NCI-H1436 treated with DMSO at 0.1 percent for 48 hours (cell line): ENCODE measurements around the gene DISP3.

Experiments
- DNase-seq: peaks from one replicate; lab custom pipeline; 2025; lab: John Stamatoyannopoulos, UW

DISP3 gene

DNA sequence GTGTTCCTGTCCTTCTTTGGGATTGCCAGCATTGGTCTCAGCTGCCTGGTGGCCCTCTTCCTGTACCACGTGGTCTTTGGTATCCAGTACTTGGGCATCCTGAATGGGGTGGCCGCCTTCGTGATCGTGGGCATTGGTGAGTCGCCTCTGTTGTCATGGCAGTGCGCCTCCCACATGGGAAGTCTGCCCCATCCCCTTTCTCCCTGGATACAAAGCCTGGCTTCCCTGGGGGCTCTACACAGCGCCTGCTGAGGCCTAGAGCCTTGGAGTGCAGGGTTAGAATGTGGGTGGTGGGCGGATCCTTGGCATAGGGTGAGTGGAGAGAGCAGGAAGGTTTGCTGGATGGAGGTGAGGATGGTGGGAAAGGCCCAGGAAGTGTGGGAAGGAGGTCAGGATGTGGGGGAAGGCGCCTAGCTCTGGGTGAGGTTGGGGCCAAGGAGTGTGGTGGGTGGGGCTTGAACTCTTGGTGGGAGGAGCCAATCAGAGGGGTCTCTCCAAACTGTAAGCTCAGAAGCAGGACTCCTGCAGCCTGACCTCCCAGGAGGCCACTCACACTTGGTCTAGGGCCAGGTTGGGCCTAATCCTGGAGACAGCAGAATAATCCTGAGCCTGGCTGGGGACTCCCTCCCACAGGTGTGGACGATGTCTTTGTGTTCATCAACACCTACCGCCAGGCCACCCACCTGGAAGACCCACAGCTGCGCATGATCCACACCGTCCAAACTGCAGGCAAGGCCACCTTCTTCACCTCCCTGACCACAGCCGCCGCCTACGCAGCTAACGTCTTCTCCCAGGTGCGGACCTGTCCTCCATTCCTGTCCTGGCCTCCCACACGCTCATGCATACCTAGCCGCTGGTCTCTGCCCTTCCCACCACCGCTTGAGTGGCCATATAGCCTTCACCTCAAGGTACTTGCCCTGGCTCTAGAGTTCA is 36.7 kb downstream of the DISP3 start:
- DNase-seq, result no peak

DNA sequence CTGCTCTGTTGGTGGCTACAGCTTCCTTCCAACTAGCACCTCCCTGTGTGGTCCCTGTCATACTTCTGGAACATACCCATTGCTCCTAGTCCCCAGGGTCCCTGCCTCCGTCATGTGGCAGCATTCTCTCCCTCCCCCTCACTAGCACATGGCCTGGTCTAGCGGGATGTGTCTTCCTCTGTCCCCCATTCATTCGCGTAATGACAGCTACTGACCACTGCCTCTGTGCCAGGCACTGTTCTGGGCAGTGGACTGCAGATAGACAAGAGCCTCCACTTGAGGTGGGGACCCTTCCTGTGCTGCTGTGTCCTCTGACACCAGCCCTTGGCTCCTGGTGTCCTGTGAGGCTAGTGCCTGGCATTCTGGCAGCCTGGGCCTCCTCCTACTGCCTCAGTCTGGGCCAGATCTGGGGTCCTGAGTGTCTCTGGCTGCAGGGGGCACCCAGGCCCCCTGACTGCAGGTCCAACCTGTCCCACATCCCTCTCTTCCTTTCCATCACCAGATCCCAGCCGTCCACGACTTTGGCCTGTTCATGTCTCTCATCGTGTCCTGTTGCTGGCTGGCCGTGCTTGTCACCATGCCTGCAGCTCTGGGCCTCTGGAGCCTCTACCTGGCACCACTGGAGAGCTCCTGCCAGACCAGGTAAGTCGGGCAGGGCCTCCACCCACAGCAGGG is 38.1 kb downstream of the DISP3 start:
- no peak for DNase-seq

DNA sequence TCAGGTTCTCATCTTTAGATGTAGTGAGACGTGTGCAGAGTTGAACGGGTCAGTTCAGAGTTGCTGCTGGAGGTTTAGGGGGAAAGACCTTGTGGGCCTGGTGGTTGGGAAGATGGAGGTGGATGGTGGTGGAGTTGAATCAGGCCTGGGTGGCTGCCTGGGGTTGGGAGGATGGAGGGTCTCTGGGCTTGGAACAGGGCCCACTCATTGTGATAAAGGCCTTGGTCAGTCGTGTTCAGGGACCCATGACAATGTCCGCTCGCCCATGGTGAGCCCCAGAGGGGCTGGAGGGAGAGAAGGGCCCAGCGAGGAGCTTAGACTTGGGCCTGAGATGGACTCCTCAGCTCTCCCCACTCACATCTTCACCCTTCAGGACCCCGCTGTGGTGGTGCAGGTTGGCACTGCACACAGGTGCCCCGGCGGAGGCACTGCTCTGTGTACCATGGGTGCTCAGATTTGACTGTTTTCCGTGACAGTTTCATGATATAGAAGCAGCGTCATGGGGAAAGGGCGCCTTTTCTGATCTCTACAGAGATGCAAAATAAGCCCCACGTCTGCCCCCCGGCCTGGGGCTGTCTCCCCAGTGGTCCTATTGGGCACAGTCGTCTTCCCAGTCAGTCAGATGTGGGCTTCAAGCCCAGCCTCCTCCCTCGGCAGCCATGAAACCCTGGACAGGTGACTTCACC is 39.2 kb downstream of the DISP3 start:
- no peak for DNase-seq

DNA sequence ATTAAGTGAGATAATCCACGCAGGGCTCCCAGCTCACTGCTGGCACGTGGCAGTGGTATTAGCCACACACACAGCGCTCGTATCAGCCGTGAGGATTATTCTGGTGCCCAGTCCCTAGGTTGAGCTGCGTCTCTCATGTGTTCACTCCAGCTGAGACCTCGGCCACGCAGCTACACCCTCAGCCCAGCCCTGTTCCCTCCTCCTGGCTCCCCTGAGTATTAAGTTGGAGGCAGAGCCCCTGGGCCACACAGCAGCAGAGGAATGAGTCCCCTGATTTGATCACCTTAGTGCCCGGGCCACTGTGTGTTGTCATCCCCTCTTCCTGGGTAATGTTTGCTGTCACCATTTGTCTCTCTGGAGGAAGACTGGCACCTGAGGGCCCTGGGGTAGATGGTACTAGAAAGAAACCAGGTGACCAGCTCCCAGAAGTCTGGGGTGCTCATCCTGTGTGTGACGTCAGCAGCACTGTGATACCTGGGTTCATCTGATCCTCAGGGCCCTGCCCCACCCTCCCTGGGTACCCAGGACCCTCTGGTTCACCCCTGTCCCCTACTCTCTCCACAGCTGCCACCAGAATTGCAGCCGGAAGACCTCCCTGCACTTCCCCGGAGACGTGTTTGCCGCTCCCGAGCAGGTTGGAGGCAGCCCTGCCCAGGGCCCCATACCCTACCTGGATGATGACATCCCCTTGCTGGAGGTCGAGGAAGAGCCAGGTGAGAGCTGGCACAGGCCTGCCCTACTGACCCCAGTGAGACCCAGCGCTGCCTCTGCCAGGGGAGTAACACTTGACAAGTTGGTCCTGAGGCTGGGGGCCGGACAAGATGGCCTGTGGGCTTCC is 40.1 kb downstream of the DISP3 start:
- DNase-seq, result no peak

DNA sequence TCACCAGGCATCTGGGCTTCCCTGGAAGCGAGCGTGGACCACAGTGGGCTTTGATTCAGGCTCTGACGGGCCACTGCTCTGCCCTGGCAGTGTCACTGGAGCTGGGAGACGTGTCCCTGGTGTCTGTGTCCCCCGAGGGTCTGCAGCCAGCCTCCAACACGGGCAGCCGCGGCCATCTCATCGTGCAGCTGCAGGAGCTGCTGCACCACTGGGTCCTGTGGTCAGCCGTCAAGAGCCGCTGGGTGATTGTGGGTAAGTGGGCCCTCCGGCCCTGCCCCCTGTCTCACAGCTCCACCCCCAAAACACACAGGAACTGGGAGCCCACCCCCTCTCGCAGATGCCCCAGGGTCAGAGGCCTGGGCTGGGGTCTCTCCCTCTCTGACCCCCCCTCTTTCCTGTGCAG is 40.7 kb downstream of the DISP3 start:
- no peak for DNase-seq

DNA sequence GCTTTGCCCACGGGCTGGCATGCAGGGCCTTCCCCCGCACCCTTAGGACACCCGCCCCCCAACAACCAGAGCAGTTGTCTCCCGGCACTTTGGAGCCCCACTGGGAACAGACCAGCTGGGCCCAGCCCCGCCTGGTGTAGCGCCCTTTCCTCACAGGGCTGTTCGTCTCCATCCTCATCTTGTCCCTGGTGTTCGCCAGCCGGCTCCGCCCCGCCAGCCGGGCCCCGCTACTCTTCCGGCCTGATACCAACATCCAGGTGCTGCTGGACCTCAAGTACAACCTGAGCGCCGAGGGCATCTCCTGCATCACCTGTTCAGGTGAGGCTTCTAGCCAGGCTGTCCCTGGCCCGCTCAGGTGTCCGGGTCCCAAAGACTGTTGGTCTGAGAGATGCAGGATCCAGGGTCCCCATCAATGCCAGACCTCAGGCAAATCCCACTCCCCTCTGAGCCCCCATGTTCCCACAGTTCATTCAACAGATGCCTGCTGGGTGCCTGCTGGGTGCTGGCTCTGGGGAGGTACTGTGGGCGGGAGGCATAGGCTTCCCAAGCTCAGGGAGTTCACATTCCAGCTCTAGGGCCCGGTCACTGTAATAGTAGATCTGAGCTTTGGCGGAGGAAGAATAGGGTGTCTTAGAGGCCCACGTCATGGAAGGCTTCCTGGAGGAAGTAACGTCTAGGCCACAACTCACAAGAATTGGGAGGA is 41.7 kb downstream of the DISP3 start:
- no peak for DNase-seq

DNA sequence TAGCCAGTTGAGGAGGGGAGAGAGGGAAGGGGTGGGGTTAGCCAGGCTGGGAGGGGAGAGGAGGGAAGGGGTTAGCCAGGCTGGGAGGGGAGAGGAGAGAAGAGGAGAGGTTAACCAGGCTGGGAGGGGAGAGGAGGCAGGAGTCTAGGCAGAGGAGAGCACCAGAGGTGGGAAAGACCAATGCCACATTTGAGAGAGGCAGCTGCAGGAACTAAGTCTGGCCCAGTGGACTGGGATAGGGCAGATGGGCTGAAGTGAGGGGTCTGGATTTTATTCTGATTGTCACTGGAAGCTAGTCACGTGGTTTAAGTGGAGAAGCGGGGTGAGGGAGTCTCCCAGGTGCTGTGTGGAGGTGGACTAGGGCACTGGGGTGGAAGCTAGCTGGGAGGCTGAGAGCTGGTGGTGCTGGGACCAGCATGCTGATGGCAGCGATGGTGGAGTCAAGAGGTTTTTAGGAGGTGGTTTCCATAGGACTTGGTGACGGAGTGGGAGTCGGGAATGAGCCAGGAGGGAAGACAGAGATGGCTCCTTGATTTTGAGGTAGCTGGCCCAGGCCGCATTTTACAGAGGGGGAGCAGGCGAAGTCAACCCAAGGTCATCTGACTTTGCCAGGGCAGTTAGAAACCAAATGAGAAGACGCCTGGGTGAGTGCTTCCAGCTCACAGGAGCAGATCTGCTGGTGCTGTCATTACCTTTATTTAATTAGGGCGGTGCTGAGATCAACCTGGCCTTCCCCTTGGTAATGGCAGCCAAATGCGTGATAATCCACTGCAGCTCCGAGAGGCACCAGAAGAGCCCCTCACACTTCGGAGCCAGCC is 42.8 kb downstream of the DISP3 start:
- no peak for DNase-seq

DNA sequence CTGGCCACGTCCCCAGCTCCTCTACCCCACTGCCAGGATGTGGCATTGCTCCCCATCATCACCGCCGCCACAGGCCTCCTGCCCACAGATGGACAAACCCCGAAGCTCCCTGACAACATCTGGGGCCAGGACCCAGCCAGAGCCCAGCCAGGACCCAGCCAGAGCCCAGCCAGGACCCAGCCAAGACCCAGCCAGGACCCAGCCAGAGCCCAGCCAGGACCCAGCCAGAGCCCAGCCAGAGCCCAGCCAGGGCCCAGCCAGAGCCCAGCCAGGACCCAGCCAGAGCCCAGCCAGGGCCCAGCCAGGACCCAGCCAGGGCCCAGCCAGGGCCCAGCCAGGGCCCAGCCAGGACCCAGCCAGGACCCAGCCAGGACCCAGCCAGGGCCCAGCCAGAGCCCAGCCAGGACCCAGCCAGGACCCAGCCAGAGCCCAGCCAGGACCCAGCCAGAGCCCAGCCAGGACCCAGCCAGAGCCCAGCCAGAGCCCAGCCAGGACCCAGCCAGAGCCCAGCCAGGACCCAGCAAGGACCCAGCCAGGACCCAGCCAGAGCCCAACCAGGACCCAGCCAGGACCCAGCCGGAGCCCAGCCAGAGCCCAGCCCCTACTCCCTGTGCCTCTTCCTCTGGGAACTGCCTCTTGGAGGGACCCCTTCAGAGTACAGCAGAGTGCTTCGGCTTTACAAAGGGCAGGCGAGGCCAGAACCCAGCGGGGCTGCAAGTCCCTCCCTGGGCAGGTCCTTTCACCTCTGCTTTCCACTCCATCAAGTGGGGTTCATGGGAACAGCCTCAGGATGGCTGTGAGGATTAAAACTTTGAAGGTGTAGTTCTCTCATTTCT is 43.7 kb downstream of the DISP3 start:
- no peak for DNase-seq

DNA sequence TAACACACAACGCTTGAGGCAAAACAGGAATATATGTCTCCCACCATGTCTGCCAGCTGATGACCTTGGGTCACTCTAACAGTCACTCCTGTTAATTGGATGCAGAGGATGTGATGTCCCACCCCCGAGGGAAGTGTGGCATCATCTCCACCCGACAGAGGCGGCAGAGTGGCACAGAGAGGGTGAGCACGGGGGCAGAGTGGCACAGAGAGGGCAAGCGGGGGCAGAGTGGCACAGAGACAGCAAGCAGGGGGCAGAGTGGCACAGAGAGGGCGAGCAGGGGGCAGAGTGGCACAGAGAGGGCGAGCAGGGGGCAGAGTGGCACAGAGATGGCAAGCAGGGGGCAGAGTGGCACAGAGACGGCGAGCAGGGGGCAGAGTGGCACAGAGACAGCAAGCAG is 44.3 kb downstream of the DISP3 start:
- no peak for DNase-seq

DNA sequence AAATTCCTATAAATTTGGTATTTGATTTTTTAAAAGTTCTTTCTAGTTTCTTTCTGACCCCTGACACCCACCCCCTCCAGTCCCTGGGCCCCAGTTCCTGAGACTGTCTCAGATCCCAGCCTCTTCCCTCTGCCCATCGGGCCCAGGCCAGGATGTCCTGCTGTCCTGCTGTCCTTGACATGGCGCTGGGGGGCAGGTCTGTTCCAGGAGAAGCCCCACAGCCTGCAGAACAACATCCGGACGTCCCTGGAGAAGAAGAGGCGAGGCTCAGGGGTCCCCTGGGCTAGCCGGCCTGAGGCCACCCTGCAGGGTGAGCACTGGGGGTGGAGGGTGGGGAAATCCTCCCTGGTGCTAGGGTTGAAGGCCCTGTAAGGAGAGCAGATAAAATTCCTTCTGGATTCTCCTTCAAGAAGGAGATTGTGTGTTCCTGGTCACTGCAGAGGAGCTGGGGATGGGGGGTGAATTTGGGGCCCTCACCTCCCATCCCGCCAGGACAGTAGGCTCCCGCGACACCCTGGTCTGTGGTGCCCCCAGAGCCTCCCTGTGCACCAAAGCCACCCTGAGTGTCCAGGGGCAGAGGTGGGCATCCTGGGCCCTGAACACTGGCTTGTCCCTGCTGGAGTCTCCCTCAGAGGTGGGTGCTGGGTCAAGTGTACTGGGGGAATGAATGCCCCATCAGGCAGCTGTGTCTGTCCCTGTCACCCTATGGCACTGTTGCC is 45.0 kb downstream of the DISP3 start:
- no peak for DNase-seq

DNA sequence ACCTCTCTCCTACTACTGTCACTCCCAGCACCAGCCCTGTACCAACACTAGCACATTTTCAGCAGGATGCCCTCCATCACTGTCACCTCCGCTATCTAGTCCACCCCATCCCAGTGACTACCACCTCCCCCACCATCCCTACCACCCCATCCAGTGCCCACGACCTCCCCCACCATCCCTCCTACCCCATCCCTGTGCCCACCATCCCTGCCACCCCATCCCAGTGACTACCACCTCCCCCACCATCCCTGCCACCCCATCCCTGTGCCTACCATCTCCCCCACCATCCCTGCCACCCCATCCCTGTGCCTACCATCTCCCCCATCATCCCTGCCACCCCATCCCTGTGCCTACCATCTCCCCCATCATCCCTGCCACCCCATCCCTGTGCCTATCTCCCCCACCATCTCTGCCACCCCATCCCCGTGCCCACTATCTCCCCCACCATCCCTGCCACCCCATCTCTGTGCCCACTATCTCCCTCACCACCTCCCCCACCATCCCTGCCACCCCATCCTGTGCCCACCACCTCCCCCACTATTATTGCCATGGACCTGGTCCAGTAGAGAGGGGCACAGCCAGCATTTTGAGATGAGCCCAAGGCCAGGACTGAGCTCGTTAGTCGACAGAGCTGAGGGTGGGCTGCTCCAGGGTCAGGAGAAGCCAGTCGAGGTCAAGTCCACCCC is 45.7 kb downstream of the DISP3 start:
- DNase-seq, result no peak

DNA sequence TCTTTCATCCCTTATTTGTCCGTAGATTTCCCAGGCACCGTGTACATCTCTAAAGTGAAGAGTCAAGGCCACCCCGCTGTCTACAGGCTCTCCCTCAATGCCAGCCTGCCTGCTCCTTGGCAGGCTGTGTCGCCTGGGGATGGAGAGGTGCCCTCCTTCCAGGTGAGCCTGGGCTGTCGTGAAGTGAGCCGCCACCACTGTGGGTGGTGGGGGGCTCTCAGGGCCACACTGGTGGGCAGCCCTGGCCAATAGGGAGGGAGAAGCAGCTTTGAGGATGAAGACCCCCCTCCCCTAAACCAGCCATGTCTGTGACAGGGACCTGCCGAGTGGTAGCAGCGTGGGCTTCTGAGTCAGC is 46.2 kb downstream of the DISP3 start:
- DNase-seq, result no peak

DNA sequence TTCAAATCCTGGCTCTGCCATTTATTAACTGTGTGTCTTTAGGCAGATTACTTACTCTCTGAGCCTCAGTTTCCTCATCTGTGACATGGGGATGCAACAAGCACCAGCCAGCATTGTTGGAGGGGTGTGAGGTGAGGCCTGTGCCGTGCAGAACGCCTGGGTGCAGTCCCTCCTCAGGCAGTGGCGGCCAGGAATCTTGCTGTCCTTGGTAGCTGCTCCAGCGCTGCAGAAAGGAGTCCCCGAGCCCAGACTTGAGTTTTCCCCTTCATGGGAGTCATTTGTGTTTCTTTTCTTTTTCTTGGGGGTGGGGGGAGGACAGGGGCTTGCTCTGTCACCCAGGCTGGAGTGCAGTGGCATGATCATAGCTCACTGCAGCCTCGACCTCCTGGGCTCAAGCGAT is 46.6 kb downstream of the DISP3 start:
- DNase-seq, result no peak

DNA sequence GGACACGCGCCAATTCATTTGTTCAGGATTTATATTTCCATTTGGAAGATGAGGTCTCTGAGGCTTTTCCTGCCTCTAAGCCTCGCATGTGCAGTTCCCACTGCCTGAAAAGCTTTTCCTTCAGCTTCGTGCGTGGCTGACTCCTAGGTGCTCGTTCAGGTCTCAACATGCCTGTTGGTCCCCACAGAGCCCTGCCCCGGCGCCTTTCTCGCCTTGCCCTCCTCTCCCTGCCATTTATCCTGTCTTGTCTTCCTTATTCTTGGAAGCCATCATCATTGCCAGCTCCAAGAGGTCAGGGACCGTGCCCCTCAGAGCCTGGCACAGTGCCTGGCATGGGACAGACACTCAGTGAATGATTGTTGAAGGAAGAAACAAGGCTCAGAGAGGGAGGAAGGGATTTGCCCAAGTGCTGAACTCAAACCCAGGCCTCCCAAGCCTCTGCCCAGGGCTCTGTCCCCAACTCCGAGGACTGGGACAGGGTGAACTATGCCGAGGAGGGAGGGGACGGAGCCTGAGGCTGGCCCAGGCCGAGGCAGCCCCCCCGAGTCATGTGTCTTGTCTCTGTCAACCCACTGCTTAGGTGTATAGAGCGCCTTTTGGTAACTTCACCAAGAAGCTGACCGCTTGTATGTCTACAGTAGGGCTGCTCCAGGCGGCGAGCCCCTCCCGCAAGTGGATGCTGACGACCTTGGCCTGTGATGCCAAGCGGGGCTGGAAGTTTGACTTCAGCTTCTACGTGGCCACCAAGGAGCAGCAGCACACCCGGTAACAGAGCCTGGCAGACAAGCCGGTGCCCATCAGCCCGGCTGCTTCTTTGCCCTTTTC is 47.3 kb downstream of the DISP3 start:
- no peak for DNase-seq

DNA sequence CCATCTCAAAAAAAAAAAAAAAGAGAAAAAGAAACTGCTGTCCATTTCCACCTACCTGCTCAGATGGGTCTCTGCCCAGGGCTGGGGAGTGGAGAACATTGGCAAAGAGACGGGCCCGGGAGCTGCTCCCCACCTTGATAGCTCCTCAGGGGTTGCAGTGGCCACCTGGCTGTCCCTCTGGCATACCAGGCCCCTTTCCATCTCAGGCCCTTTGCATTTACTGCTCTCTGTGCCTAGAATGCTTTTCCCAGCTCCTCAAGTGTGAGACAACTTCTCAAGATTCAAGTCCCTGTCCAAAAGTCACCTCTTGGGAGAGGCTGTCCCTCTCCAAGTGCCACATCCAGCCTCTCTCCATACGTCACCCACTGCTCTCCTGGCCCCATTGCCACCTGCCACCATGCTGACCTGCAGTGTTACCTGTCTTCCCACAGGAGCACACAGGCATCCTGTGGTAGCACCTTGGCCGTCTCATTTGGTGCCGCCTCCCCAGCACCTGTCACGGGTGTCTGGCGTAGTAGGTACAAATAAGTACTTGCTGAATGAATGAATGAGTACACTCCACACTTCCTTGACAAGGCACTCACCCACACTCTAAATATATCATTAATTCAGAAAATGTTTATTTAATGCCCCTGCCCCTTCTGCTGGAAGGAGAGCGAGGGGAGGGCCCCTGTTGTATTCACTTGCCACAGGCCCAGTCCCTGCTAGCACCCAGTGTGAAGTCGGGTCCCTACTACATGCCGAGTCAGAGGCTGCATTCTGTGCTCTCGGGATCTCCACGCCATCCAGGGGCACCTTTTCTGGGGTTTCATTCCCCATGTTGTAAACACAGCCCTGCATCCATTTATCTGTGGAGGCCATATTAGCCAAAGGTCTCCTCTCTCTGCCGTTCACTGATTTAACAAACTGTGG is 48.8 kb downstream of the DISP3 start:
- DNase-seq, result no peak

DNA sequence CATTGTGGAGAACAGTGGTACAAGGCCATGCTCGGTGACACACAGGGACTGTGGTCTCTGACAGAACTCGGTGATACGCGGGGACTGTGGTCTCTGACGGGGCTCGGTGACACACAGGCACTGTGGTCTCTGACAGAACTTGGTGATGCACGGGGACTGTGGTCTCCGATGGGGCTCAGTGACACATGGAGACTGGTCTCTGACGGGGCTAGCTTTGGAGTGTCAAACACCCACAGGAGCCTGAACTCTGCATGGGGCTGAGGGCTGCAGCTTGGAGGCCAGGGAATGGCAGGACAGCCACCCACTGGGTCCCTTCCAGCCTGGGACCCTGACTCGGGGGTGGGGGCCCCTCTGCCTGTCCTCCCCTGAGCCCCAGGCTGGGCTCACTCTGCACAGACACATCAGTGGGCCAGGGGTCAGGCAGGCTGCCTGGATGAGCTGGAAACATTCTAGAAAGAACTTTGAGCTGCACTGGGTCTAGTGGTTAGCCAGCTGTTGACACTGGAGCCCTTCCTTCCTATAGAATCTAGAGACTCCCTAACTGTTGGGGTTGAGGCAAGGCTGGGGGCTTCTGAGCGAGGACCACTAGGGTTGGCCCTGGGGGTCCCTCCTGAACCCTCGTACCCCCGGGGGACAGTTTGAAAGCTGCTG is 49.8 kb downstream of the DISP3 start:
- no peak for DNase-seq
